ENCODE results near the gene PBX4. TPM values are rescaled to one million over a fixed set of nuclear protein-coding genes. Genes with fewer than 3 reads are reported as not detected.
"Not testable (repeated sequence)": the region's sequence is repeated elsewhere in the genome, so short reads cannot be mapped to it uniquely, and the experiment has no call there.

PBX4 gene
- total RNA-seq, 3 donors from 2014 or later (not counting 1 experiment from before 2014, with no cell fraction given), result 10.7 to 15.9 (median 11.1) TPM

DNA sequence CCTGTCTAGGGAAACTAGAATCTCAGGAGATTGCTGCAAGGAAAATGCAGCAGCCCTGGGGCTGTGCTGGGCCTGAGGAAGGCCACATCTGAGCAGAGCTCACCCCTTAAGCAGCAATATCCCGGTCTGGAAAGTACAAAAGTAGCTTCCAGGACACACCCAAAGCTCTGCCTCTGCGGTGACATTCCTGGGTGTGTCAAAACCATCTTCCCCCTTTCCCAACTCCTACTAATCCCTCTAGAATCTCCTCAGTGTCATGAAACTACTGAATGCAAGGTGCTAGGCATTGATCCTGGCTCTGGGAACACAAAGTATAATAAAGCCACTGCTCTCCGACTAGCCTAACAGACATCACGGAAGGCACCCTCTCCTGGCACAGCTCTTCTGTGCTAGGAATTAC lies 5.0 kb downstream of the PBX4 start:
- no peak overlapping the region for H3K4me3 Mint-ChIP-seq
- TF ChIP-seq, protein P1, sequence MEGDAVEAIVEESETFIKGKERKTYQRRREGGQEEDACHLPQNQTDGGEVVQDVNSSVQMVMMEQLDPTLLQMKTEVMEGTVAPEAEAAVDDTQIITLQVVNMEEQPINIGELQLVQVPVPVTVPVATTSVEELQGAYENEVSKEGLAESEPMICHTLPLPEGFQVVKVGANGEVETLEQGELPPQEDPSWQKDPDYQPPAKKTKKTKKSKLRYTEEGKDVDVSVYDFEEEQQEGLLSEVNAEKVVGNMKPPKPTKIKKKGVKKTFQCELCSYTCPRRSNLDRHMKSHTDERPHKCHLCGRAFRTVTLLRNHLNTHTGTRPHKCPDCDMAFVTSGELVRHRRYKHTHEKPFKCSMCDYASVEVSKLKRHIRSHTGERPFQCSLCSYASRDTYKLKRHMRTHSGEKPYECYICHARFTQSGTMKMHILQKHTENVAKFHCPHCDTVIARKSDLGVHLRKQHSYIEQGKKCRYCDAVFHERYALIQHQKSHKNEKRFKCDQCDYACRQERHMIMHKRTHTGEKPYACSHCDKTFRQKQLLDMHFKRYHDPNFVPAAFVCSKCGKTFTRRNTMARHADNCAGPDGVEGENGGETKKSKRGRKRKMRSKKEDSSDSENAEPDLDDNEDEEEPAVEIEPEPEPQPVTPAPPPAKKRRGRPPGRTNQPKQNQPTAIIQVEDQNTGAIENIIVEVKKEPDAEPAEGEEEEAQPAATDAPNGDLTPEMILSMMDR (IDR thresholded peaks at IDR 0.05), result no peak
- H3K9me3 Mint-ChIP-seq, result no peaks in the 10 kb centered on the region
- H3K4me1 Mint-ChIP-seq, result peaks cover 31 to 43% of the 10 kb centered on the region in 2 donors
- H3K9me3 ChIP-seq (ENCODE audit: control insufficient read depth, insufficient read depth, low read length), result no peaks in the 10 kb centered on the region
- H3K4me3 ChIP-seq (ENCODE audit: low read length), result no peak overlapping the region
- peaks cover 33% of the 10 kb centered on the region for H3K4me1 ChIP-seq (ENCODE audit: control insufficient read depth, insufficient read depth, low read length)
- H3K27ac ChIP-seq (ENCODE audit: low read length), result peak overlapping the region; percentile 1
- no peaks in the 10 kb centered on the region for H3K27me3 Mint-ChIP-seq (ENCODE audit: low read depth in 2 of 2)
- ATAC-seq (no peak), DNase-seq (no peak)
- WGBS (ENCODE audit: insufficient coverage), result 97% methylated on average over 4 of the region's 4 CpGs
- H3K36me3 ChIP-seq (ENCODE audit: control insufficient read depth, insufficient read depth, low read length), result peaks cover 1% of the 10 kb centered on the region
- no peaks in the 10 kb centered on the region for H3K36me3 Mint-ChIP-seq
- peak overlapping the region; percentile 89 to 95 for H3K27ac Mint-ChIP-seq
- H3K27me3 ChIP-seq (ENCODE audit: control insufficient read depth, insufficient read depth, low read length), result no peaks in the 10 kb centered on the region
- intact Hi-C loops (cut with micrococcal nuclease), result no loop called here

DNA sequence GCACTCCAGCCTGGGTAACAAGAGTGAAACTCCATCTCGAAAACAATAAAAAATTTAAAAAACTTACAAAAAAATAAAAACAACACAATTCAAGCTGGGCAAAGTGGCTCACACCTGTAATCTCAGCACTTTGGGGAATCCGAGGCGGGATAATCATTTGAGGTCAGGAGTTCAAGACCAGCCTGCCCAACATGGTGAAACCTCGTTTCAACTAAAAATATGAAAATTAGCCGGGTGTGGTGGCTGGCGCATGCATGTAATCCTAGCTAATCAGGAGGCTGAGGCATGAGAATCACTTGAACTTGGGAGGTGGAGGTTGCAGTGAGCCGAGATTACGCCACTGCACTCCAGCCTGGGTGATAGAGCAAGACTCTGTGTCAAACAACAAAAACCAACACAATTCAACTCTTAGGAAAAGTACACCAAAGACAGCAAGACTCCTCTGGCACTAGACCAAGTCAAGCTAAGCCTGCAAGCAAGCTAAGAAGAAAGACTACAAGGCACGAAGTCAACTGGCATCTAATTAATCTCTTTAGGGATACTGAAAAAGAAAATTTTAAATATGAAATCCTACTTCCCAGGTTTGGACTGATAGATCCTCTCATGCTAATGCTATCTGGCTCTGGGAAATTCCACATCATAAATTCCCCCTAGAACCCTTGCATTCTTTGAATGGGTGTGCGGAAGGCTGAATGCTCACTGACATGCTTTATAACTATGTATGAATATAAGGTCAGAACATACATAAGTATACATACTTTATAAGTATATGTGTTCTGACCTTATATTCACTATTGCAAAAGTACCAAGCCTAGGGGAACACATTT lies 7.9 kb downstream of the PBX4 start:
- H3K4me1 ChIP-seq (ENCODE audit: control insufficient read depth, insufficient read depth, low read length), result peaks cover 24% of the 10 kb centered on the region
- no peaks in the 10 kb centered on the region for H3K9me3 Mint-ChIP-seq

DNA sequence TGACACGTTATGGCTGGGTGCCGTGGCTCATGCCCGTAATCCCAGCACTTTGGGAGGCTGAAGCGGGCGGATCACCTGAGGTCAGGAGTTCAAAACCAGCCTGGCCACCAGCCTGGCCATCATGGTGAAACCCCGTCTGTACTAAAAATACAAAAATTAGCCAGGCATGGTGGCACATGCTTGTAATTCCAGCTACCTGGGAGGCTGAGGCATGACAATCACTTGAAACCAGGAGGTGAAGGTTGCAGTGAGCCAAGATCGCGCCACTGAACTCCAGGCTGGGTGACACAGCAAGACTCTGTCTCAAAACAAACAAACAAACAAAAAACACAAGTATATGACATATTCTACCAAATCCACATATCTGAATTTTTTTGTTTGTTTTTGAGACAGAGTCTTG lies 11.8 kb downstream of the PBX4 start:
- ATAC-seq; H3K27me3 ChIP-seq (ENCODE audit: control insufficient read depth, insufficient read depth, low read length); H3K9me3 Mint-ChIP-seq; H3K36me3 ChIP-seq (ENCODE audit: control insufficient read depth, insufficient read depth, low read length); H3K4me3 ChIP-seq (ENCODE audit: low read length); H3K36me3 Mint-ChIP-seq; intact Hi-C loops (cut with micrococcal nuclease); H3K27ac ChIP-seq (ENCODE audit: low read length); H3K4me3 Mint-ChIP-seq; H3K27me3 Mint-ChIP-seq (ENCODE audit: low read depth in 2 of 2); DNase-seq; H3K9me3 ChIP-seq (ENCODE audit: control insufficient read depth, insufficient read depth, low read length); H3K27ac Mint-ChIP-seq: not testable (repeated sequence)
- H3K4me1 ChIP-seq (ENCODE audit: control insufficient read depth, insufficient read depth, low read length), result peaks cover 18% of the 10 kb centered on the region
- H3K4me1 Mint-ChIP-seq, result peaks cover 0 to 17% of the 10 kb centered on the region in 2 donors
- WGBS (ENCODE audit: insufficient coverage), result 98% methylated on average over 8 of the region's 8 CpGs

More for the DNA sequence above, 7.9 kb downstream of the PBX4 start:
- H3K36me3 ChIP-seq (ENCODE audit: control insufficient read depth, insufficient read depth, low read length), result peaks cover 2% of the 10 kb centered on the region
- H3K36me3 Mint-ChIP-seq, result no peaks in the 10 kb centered on the region
- no peaks in the 10 kb centered on the region for H3K27me3 Mint-ChIP-seq (ENCODE audit: low read depth in 2 of 2)
- no peak overlapping the region for H3K27ac ChIP-seq (ENCODE audit: low read length)
- DNase-seq, result no peak
- intact Hi-C loops (cut with micrococcal nuclease), result no loop called here
- no peaks in the 10 kb centered on the region for H3K9me3 ChIP-seq (ENCODE audit: control insufficient read depth, insufficient read depth, low read length)
- H3K4me3 Mint-ChIP-seq, result no peak overlapping the region
- H3K4me1 Mint-ChIP-seq, result peaks cover 11 to 26% of the 10 kb centered on the region in 2 donors
- H3K27ac Mint-ChIP-seq, result no peak overlapping the region
- TF ChIP-seq, protein P1 (IDR thresholded peaks at IDR 0.05), result no peak
- ATAC-seq, result no peak
- H3K27me3 ChIP-seq (ENCODE audit: control insufficient read depth, insufficient read depth, low read length), result no peaks in the 10 kb centered on the region
- no peak overlapping the region for H3K4me3 ChIP-seq (ENCODE audit: low read length)
- 93% methylated on average over 9 of the region's 10 CpGs for WGBS (ENCODE audit: insufficient coverage)

DNA sequence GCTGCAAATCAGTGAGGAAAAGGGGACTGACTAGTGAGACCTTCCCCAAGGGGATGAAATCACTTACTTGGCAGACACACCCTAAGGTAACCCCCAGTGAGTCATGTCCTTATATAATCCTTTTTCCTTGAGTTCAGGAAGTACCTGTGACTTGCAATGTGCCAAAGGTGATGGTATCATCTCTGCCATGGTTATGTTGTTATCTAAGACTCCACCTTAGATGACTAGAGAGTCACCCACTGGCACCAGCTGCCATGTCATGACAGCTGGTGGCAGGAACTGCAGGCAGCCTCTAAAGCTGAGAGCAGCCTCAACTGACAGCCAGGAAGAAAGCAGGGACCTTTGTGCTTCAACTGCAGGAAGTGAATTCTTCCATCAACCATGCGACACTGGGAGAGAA lies 12.5 kb downstream of the PBX4 start:
- DNase-seq, result peak in 1 of 2 donors; percentile 77
- 57% methylated on average over 1 of the region's 1 CpG for WGBS (ENCODE audit: insufficient coverage)
- H3K4me1 Mint-ChIP-seq, result peaks cover 3 to 17% of the 10 kb centered on the region in 2 donors

More for the DNA sequence above, 12.5 kb downstream of the PBX4 start:
- Mint-ChIP-seq H3K4me3 (no peak overlapping the region), H3K27ac (peak overlapping the region in 1 of 2 donors; percentile 69), H3K36me3 (no peaks in the 10 kb centered on the region), H3K9me3 (no peaks in the 10 kb centered on the region), H3K27me3 (ENCODE audit: low read depth in 2 of 2) (no peaks in the 10 kb centered on the region)
- Histone ChIP-seq H3K4me1 (ENCODE audit: control insufficient read depth, insufficient read depth, low read length) (peaks cover 21% of the 10 kb centered on the region), H3K36me3 (ENCODE audit: control insufficient read depth, insufficient read depth, low read length) (peaks cover 2% of the 10 kb centered on the region), H3K27me3 (ENCODE audit: control insufficient read depth, insufficient read depth, low read length) (no peaks in the 10 kb centered on the region), H3K4me3 (ENCODE audit: low read length) (no peak overlapping the region), H3K27ac (ENCODE audit: low read length) (peak overlapping the region; percentile 47), H3K9me3 (ENCODE audit: control insufficient read depth, insufficient read depth, low read length) (no peaks in the 10 kb centered on the region)
- ATAC-seq, result peak in 2 of 3 donors; percentile 33 to 49
- intact Hi-C loops (cut with micrococcal nuclease), result no loop called here
- TF ChIP-seq, protein P1 (IDR thresholded peaks at IDR 0.05), result no peak
